GM21576 (cell line): ENCODE measurements around the gene JRKL.
A peak's percentile ranks its signal among the peaks of the same experiment; 100 is the strongest.

ENCODE experiments used
- ATAC-seq: cut with Tn5 transposase; IDR thresholded peaks from one replicate; pipeline ENCODE4 v1.9.1; 2021; ENCODE audit warnings: mild to moderate bottlenecking, moderate library complexity; ENCODE audit not compliant: unreplicated experiment

JRKL gene

DNA sequence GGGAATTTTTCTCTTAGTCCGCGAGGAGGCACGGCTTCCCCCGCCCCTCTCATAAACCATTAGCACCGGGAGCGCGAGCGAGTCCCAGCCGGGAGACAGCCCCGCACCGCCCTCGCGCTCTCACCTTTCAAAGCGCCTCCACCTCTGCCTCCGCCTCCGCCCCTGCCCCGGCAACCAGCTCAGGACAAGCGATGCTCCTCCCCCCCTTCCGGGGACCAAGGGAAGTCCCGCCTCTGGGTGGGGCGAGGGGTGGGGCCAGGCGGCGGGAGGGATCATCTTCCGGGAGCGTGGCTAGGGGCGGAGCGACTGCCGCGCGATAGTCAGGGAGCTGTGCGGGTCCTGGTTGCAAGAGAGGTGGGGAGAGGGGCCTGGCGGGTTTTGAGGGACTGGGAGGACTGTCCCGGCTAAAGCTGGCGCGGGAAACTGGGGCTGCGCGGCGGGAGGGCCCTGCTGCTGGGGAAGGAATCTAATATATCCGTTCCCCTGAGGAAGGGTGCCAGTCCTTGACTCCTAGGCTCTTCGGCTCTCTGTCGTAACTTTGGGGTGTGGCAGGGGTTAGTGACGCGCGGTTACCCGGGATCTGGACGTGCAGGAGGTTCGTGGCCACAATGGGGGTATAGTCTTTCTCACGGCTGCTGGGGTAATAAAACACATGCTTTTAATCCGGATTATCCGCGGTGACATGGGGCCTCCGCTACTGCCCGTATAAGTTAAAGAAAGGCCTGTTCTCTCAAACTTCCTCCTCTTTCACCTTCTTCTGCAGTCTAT lies at the start of gene JRKL, which contains the start of gene CCDC82:
Gene JRKL (plus strand): TSS at position 294 of the 768 bp plus-strand sequence. CDS start 637 bp downstream, outside the sequence.
Gene CCDC82 (minus strand): TSS at position 193 of the 768 bp plus-strand sequence. CDS start 5,165 bp downstream, outside the sequence.
- ATAC-seq: peak; percentile 93

DNA sequence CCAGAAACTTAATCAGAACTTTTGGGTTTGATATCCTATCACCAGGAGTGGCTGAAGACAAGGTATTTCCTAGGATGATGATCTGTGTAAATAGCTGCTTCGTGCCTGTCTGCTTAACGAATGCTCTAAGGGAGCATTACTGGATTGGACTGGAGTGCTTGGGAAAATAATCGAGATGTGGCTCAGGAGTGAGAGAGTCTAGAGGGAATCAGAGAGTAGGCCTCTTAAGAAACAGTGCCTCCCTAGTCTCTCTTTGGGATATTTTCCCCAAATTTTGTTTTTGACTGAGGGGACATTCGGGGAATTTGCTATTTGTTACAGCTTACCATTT lies 49.3 kb upstream of the JRKL start:
- ATAC-seq: no peak

DNA sequence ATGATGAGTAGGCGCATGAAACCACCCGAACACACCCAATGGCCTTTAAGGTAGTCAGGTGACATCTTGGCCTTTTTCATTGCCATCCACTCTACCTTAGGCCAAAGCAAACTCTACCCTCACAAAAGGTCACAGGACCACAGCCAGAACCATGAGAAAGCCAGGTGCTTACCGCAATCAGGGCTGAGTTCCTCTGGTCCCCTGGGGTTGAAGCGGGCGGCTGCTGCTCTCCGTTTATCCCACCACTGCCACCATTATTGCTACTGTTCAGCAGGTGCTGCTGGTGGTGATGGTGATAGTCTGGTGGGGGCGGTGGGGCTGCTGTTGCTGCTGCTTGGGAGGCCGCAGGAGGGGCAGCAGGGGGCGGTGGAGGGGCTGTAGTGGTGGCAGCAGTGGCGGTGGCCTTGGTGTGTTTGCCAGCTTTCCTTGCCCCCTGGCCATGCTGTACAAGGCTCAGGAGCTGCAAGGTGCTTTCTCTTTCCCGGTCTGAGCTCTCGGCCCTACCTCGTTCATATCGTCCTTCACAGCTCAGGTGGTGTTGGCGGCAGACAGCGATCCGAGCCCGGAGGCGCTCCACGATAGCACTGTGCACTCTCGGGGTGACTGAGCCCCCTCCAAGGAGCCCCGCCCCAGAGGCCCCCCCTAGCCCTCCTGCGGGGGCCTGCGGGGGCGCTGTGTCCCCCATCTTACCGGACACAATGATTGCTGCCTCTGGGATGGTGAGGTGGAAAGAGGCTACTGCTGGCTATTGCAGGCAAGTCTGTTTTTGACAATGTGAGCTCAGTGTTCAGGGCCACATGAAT lies 48.4 kb upstream of the JRKL start:
- ATAC-seq: peak; percentile 35

DNA sequence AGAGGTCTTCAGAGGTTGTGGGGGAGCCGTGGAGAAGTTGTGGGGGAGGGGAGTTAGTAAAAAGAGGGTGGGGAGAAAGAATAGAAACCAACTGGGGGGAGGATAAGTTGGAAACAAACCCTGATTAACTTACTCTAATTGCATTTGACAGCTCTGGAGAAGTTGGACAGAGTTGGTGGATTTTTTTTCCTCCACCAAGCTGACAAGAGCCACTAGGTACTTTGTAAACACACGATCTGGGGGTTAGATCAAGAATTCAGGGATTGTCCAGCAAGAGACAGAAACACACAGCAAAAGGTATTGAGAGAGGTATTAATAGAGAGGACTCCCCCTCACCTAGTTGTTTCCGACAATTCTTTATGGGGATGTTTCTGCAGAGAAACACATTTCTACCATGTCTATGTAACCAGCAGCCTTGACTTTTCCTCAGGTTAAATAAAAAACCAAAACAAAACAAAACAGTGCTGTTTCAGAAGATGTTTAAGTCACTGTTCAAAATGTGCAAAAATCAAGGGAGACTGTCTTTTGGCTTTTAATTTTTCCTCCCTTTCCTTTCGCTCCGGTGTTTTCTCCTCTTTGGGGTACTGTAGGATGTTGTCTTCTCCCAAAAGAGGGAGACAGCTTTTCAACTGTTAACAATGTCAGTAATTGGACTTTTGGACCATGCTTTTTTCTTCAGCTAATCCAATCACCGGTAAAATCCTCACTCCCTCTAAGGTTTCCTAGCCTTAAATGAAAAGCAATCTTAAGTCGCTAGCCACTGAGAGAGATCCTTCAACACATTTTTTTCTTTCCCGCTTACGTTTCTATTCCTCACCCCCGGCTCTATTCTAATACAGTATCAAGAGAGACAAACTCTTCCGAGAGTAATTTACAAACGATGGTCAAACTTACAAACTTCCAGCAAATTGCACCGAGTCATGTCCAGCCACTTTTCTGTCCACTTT lies 47.5 kb upstream of the JRKL start:
- ATAC-seq: no peak

DNA sequence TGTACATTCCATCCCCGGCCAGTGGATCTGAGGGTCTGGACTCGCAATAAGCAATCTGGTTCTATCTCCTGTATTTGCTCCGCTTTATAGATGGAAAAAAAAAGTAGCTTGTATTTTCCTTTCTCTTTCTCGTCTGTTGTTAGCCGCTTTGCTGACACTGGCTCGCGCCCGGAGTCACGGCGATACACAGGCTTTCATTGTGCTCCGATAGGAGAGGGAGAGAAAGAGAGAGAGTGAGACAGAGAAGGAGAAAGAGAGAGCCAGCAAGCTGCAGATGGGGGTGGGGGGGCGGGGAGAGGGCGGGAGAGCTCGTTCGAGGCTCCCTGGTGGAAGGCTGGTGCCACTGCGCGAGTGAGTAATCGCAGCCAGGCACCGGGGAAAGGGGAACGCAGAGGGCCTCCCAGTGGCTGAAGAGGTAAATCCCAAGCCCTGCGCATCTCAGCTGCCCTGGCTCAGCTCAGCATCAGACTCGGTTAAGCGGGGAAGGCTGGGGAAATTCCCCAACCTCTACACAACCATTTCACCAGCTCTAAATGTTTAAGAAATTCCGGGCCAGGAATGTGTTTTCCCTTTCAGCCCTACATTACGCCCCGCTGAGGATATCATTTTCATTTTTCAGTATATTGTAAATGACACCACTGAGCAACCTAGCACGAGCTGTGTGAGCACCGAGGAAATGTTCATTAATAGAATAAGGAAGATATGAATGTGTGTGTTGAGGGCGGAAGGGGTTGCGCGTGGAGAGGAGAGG lies 46.7 kb upstream of the JRKL start, which contains the start of gene MAML2:
Gene MAML2 (minus strand): TSS at position 235 of the 751 bp plus-strand sequence. CDS start 1,300 bp downstream, outside the sequence.
- ATAC-seq: peak; percentile 76

DNA sequence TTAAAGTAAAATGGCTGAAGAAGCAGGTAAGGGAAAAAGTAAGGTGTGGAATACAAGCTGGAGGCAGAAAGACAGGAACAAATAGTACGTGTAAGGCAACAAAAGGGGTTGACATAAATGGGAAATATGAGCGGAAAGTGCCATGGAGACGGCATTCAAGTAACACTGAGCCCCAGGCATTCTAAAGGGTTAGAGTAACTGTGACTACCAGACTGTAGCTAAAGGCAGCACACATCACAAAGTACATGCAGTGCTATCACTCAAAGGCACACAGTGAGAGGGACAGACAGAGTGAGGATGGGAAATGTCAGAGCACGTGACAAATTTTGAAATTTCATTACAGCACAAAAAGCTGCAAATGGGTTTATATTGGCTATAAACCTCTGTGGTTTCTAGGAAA lies 33.0 kb upstream of the JRKL start:
- no peak for ATAC-seq

DNA sequence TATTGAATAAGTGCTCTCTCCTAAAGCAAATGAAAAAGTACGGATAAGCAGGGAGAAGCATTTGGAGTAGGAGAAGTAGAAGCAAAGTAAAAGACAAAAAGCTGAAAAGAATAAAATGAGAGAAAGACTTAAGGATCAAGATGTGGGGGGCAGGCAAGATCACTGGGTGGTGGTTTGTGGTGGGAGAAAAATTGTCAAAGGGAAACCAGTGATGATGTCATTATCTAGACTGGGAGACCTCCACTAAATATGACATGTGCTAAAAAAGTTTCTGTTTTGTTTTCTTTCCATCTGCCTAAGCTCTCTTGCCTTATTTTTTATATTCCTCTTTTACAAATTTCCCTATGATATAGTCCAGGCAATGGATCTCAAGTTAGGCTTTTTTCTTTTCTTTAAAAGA lies 32.0 kb upstream of the JRKL start:
- ATAC-seq: no peak

DNA sequence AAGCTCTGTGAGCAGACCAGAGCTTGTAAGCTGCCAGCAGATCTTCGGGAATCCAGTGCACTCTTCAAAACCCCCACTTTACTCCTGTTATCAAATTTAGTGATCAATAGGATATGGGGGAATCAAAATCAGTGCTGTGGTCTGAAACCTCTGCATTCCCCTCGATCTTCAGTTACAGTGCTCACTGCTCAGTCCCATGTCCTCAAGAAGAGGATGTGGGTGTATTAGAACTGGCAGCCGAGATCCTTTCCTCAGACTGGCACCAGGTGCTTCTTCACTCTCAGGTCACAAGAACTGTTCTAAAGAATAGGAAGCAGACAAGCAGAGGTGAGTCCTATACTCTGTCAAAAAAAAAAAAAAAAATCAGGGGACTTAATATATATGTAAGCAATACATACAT lies 31.5 kb upstream of the JRKL start:
- ATAC-seq: no peak

DNA sequence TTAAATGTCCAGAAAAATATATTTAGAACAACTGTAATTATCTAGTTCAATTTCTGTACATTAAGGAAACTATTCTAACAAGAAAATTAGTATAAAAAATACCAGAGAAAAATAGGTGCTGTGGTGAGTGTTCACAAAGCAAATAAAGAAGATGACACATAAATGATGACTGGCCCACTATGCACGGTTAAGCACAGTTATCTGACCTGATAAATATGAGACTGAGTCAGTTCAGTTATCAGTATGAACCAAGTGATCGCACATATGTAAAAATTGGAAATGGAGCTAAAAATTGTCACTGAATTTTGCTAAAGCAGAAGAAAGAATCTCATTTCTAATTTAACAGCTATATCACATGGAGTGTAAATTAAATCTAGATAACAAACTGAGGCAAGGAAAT lies 28.0 kb upstream of the JRKL start:
- no peak for ATAC-seq

DNA sequence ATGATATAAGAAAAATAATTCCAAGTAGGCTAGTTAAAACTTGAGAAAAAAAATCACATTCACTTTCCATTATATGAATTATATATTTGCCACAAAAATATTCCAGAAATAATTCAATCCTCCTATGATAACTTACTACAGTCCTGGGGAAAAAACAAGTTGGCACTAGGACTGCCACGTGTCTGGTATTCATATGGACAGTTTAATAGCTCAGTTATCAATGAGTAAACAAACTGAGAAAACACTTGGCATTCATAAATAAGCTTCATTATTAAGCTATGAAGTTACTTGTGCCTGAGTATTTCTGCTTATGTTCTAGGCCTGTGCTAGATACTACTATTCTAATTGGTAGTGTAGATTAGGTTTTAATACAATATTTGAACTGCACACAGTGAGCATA lies 24.3 kb upstream of the JRKL start:
- ATAC-seq: no peak

DNA sequence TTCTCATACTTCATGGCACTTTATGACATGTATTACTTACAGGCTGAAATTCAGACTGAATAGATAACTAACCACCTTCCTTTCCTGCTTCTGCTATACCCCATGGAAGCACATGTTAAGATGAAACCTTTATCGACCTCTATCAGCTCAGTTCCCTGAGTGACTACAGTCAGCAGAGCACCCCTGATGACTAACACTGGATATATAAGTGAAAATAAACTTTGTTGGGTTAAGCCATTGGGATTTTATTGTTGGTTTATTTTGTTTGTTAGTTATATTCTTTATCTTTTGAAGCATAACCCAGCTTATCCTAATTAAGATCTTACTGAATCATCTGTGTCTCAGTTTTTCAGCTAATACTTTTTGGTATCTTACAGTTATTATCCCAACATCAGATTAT lies 23.8 kb upstream of the JRKL start:
- ATAC-seq: no peak

DNA sequence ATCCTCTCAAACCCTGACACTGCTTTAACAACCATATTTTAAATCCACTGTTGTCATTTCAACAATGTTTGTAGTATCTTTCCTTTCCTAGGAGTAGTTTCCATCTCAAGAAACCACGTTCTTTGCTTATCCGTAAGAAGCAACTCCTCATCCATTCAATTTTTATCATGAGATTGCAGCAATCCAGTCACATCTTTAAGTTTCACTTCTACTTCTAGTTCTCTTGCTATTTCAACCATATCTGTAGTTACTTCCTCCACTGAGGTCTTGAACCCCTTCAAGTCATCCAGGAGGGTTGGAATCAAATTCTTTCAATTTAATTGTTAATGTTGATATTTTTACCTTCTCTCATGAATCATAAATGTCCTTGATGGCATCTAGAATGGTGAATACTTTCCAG lies 22.5 kb upstream of the JRKL start:
- ATAC-seq: no peak

DNA sequence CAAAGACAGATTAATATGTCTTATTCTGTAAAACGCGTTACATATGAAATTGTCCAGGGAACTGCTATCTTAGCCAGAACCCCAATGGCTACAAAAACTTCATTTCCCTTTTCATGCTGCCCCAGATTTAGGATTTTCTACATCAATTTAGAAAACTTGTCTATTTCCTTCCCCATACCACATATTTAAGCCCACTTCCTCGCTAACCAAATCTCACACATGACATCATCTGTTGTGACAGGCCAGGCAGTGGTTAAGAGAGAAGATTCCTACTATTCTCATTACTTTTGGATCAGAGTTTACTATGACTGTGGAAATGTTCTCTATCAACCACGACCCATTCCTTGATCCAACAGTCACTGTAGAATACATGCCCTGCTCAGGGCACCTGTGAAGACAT lies 16.0 kb upstream of the JRKL start:
- no peak for ATAC-seq

DNA sequence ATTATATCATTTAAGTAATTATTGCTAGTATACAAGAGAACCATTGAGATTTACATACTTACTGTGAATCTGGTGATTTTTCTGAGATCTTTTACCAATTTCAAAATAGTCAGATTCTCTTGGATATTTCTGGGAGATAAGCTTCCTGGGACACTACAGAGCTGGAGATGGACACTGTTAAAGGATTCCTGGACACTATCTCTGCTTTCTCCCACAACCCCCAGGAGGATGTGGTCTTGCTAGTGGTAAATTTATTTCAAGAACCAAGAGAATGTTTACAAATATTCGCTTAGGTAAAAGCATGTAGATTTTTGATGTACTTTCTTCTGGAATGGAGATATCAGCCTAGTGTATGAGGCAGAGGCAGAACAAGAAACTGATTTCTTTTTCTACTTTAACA lies 13.0 kb upstream of the JRKL start:
- ATAC-seq: no peak

DNA sequence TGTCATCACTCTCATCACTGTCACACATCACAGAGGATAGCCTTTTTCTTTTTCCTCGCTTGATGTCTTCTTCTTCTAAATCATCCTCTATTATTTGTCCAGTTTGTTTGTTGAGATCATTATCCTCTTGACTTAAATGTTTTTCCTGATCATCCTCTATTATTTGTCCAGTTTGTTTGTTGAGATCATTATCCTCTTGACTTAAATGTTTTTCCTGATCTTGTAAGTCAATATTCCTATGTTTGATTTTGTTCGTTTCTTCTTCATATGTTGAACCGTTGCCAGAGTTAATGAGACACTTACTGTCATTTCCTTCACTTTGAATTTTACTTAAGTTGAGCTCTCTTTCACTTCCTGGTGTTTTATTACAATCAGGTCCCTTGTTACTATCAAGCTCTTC lies 5.7 kb upstream of the JRKL start:
- no peak for ATAC-seq

DNA sequence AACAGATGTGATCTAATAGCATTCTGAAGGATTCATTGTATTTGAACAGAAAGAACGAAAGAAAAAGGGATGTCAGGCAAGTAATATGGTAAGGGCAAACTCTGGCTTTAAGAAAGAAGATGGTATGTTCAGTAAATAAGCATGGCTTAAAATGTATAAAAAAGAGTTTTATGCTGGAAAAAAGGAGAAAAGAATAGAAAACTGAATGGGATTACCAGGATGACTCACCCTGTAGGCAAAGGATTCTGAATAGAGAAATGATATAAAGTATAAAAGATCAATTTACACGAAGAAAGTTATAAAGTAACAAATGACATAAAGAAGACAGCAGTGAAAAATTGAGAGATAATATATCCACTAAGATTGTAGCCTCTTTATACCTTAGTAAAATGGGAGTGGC lies 4.6 kb upstream of the JRKL start:
- ATAC-seq: no peak

DNA sequence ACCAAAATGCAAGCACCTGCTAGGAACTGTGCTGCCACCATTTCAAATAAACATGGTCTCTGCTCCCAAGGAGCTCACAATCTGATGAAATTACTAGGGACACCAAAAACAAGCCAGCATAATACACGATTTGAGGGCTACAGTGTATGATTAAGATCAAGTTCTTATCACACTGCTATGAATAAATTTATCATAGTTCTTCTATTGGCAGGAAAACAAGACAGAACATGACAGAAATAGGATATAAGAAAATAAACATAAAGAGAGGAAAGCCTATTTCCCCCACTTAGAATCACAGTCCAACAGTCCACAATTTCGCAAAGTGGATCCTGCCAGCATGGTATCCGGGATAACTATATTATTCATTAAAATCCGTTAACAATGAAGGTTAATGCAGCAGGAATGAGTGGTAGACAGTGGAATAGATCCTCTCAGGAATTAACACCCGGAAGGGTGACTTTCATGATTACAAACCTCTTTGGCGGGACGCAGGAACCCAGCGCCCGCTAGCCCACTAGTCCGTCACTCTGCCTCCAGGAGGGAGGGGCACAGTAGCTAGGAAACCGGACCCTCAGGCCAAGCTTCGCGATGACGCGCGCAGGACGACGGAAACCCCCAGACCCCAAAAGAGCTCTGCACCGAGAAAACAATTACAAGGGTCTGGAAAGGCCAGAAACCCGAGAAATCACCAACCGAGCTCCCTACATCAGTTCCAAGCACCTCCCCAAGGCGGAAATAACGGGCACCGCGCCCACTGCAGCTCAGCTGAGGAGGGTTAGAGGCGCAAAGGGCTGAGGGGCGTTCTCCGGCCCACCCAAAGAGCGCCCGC lies 708 bp upstream of the JRKL start:
- ATAC-seq: peak; percentile 40

DNA sequence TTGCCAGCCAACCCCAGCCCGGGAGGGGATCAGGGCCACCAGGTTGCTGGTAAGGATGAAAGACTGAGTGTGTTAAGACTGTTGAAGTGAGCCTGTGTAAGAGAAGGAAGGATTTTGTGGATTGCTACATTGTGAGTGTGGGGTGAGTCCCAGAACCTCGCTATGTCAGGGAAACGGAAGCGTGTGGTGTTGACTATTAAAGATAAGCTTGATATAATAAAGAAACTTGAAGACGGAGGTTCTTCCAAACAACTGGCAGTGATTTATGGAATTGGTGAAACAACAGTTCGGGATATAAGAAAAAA lies 627 bp downstream of the JRKL start:
- ATAC-seq: no peak

DNA sequence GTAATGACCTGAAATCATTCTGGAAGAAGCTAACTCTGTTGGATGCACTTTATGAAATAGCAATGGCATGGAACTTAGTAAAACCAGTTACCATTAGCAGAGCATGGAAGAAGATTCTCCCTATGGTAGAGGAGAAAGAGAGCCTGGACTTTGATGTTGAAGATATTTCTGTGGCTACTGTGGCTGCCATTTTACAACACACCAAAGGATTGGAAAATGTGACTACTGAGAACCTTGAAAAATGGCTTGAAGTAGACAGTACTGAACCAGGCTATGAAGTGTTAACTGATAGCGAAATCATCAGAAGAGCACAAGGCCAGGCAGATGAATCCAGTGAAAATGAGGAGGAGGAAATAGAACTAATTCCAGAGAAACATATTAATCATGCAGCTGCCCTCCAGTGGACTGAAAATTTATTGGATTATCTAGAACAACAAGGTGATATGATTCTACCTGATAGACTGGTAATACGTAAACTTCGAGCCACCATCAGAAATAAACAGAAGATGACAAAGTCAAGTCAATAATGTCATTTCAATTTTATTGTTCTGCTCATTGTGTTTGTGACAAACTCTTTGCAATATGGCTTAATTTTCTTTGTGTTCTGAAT lies 2.0 kb downstream of the JRKL start:
- ATAC-seq: no peak
